ENCODE data around the gene USP34.

USP34 gene

GRCh38 chr2:61435291-61435690 lies 35.6 kb downstream of the USP34 start:
- in situ Hi-C loops (cut with HindIII; ENCODE audit: low pct_ligation_motif_present, low pct_unique_long_range_greater_than_20kb, low sequenced_read_pairs), result no loop called here

DNA sequence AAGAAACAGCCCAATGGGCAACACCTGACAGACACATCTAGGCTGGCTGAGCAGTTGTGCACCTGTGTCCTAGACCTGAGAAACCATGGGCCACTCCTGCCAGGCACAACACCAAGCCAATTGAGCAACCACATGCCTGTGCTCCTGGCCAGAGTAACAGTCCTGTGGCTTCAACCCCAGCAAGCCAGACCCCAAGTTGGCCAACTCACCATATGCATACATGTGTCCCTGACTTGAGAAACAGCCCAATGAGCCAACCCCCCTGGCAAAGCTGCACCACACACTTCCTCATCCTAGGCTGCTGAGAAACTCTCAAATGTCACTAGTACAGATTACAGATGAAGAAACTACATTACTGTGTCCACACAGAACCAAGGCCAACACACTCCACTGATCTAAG lies 36.6 kb downstream of the USP34 start:
- no peak for DNase-seq
- in situ Hi-C loops (cut with HindIII; ENCODE audit: low pct_ligation_motif_present, low pct_unique_long_range_greater_than_20kb, low sequenced_read_pairs), result no loop called here

More at GRCh38 chr2:61435291-61435690, 35.6 kb downstream of the USP34 start:
- DNase-seq, result no peak

- no peak for DNase-seq
These were observed 37.3 kb downstream of the USP34 start for GRCh38 chr2:61433606-61434005.

GRCh38 chr2:61432990-61433389 lies 37.9 kb downstream of the USP34 start:
- no peak for DNase-seq

More at GRCh38 chr2:61433606-61434005, 37.3 kb downstream of the USP34 start:
- in situ Hi-C loops (cut with HindIII; ENCODE audit: low pct_ligation_motif_present, low pct_unique_long_range_greater_than_20kb, low sequenced_read_pairs), result no loop called here

GRCh38 chr2:61431345-61431744 lies 39.5 kb downstream of the USP34 start:
- DNase-seq, result no peak
- in situ Hi-C loops (cut with HindIII; ENCODE audit: low pct_ligation_motif_present, low pct_unique_long_range_greater_than_20kb, low sequenced_read_pairs), result no loop called here

More at GRCh38 chr2:61432990-61433389, 37.9 kb downstream of the USP34 start:
- in situ Hi-C loops (cut with HindIII; ENCODE audit: low pct_ligation_motif_present, low pct_unique_long_range_greater_than_20kb, low sequenced_read_pairs), result no loop called here

DNA sequence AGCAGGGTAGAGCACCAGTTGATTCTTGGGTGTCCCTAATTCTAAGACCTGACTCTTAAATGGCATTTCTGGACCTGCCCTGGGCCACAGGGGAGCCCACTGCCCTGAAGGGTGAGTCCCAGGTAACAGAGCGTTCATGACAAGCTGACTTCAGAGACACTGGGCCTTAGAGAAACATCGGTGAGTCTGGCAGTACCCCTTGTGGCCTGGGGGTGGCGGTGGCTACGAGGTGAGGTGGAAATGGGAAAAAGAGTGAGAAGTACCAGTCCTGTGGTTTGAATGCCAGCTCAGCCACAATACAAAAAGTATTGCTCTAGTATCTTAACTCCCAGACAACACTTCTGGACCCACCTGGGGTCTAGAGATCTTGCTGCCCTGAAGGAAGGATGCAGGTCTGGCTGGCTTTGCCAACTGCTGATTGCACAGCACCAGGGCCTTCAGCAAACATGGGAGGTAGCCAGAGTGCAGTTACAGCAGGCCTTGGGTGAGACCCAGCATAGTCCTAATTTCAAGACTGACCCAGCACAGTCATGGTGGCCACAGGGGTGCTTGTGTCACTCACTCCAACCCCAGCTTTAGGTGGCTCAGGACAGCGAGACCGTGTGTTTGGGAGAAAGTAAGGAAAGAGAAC lies 44.5 kb downstream of the USP34 start:
- DNase-seq, result peak; percentile 48
- in situ Hi-C loops (cut with HindIII; ENCODE audit: low pct_ligation_motif_present, low pct_unique_long_range_greater_than_20kb, low sequenced_read_pairs), result no loop called here

DNA sequence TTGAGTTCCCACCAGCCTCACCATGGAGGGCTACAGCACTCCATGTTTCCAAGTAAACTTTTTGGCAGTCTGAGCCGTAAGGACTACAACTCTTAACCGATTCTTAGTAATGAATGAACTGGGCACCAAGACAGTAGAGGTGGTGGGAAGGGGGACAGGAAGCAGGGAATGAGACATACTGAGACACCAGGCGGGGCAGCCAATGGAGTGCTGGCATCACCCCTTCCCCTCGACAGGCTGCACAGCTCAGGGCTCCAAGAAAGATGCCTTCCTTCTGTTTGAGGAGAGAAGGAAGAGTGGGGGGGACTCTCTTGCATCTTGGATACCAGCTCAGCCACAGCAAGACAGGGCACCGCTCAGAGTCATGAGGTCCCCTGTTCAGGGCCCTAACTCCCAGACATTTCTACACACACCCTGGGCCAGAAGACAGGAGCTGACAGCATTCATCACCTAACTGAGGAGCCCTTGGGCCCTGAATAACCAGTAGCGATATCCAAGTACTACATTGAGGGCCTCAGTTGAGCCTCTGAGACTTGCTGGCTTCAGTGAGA lies 45.2 kb downstream of the USP34 start:
- DNase-seq, result no peak
- in situ Hi-C loops (cut with HindIII; ENCODE audit: low pct_ligation_motif_present, low pct_unique_long_range_greater_than_20kb, low sequenced_read_pairs), result no loop called here

GRCh38 chr2:61423714-61424113 lies 47.2 kb downstream of the USP34 start:
- in situ Hi-C loops (cut with HindIII; ENCODE audit: low pct_ligation_motif_present, low pct_unique_long_range_greater_than_20kb, low sequenced_read_pairs), result no loop called here
- DNase-seq, result no peak

DNA sequence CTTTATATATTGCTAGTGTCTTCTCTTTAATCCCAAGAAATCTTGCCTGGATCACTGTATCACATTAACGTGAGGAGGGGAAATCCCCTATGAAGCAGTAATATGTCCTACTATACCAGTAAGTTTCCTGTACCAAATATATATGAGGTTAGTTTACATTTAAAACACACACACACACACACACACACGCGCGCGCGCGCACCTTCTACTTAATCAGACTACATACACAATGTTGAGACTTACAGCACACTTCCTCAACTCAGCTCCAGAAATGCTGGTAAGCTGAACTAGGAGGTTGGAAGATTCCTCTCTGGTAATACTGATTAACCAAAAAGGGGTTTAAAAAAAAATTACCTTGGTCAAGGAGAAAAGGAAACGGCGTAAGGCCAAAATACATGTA lies 49.3 kb downstream of the USP34 start:
- in situ Hi-C loops (cut with HindIII; ENCODE audit: low pct_ligation_motif_present, low pct_unique_long_range_greater_than_20kb, low sequenced_read_pairs), result no loop called here

GRCh38 chr2:61420991-61421544 lies 49.8 kb downstream of the USP34 start:
- no peak for DNase-seq
- in situ Hi-C loops (cut with HindIII; ENCODE audit: low pct_ligation_motif_present, low pct_unique_long_range_greater_than_20kb, low sequenced_read_pairs), result no loop called here

More for the DNA sequence above, 49.3 kb downstream of the USP34 start:
- DNase-seq, result no peak

DNA sequence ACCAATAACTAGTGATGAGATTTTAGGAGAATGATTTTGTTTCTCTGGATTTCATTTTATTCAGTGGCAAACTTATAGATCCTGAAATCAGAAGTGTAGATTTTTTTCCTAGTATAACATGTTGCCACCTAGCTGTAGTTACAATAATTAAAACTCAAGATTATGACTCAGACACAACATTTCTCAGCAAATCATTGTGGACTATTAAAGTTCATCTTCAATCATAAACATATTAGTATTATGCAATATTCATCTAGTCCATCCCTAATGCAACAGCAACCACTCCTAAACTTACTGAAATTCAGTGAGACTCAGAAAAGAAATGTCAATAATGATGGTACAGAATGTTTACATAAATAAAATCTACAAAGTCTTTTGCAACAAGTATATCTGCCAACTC lies 51.3 kb downstream of the USP34 start:
- DNase-seq, result no peak
- in situ Hi-C loops (cut with HindIII; ENCODE audit: low pct_ligation_motif_present, low pct_unique_long_range_greater_than_20kb, low sequenced_read_pairs), result no loop called here

DNA sequence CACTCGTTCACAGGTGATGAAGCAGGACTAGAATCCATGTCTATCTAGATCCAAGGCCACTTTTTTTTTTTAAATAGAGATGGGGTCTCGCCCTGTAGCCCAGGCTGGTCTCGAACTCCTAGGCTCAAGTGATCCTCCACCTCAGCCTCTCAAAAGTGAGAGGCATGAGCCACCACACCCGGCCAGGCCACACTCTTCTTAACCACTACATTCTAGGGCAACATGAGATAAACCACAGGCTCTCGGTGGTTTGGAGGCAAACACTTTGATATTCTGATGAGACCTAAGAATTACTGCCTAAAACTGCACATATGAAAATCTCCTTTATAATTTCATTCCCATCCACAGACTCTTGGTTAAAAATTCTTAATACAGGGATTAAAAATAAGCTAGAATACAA lies 51.8 kb downstream of the USP34 start:
- no peak for DNase-seq

GRCh38 chr2:61416871-61417645 lies 53.8 kb downstream of the USP34 start:
- in situ Hi-C loops (cut with HindIII; ENCODE audit: low pct_ligation_motif_present, low pct_unique_long_range_greater_than_20kb, low sequenced_read_pairs), result no loop called here
- no peak for DNase-seq

More for the DNA sequence above, 51.8 kb downstream of the USP34 start:
- in situ Hi-C loops (cut with HindIII; ENCODE audit: low pct_ligation_motif_present, low pct_unique_long_range_greater_than_20kb, low sequenced_read_pairs), result no loop called here

- DNase-seq, result no peak
- in situ Hi-C loops (cut with HindIII; ENCODE audit: low pct_ligation_motif_present, low pct_unique_long_range_greater_than_20kb, low sequenced_read_pairs), result no loop called here
These were observed 55.6 kb downstream of the USP34 start for GRCh38 chr2:61415265-61415664.

- in situ Hi-C loops (cut with HindIII; ENCODE audit: low pct_ligation_motif_present, low pct_unique_long_range_greater_than_20kb, low sequenced_read_pairs), result no loop called here
- DNase-seq, result no peak
These were observed 56.2 kb downstream of the USP34 start for GRCh38 chr2:61414674-61415073.

- in situ Hi-C loops (cut with HindIII; ENCODE audit: low pct_ligation_motif_present, low pct_unique_long_range_greater_than_20kb, low sequenced_read_pairs), result no loop called here
- no peak for DNase-seq
These were observed 59.8 kb downstream of the USP34 start for GRCh38 chr2:61411109-61411508.

GRCh38 chr2:61410185-61410584 lies 60.7 kb downstream of the USP34 start:
- in situ Hi-C loops (cut with HindIII; ENCODE audit: low pct_ligation_motif_present, low pct_unique_long_range_greater_than_20kb, low sequenced_read_pairs), result no loop called here
- no peak for DNase-seq

DNA sequence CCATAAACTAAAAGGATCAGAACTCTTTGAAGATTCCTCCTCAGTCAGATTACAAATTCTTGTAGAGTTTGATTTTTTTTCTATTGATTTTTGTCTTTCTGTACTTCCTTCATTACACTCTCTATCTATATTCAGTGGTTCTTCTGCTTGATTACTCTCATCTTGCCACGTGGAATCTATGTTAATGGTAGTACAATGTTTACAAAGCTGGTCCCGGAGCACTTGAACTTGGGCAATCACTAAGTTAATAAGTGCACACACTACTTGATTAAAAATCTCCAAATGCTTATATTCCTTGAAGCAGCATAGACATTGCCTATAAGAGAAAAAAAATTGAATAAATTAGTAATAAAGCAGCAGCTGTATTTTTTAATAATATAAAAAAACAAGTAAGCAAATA lies 65.1 kb downstream of the USP34 start:
- DNase-seq, result no peak
- in situ Hi-C loops (cut with HindIII; ENCODE audit: low pct_ligation_motif_present, low pct_unique_long_range_greater_than_20kb, low sequenced_read_pairs), result no loop called here

DNA sequence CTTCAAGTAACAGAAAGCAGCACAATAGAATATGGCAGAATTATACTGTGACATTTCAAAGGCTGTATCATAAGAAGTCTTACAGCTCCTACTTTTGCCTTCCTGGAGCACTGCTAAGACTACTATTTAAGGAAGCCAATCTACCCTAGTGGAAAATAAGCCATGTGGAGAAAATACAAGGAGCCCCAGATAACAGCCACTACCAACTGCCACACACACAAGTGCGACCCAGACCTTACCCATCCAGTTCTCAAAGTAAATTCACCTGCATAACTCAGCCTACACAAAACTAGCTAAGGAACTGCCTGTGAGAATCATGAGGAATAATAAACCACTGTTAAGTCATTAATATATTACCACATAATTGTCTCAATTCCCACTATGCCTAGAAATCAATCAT lies 66.4 kb downstream of the USP34 start:
- no peak for DNase-seq
- in situ Hi-C loops (cut with HindIII; ENCODE audit: low pct_ligation_motif_present, low pct_unique_long_range_greater_than_20kb, low sequenced_read_pairs), result no loop called here
